Measurements from ENCODE around the gene SETD3.

The SETD3 gene

GRCh38 chr14:99497341-99497740, 16.7 kb upstream of the SETD3 start:
- DNase-seq: no peak

GRCh38 chr14:99484106-99484505, 3.4 kb upstream of the SETD3 start:
- no peak for DNase-seq

- no peak for DNase-seq
Observed at GRCh38 chr14:99481745-99482099, 1.1 kb upstream of the SETD3 start.

- DNase-seq: peak; percentile 100
Observed at GRCh38 chr14:99480917-99481744, 472 bp upstream of the SETD3 start, which contains the start of gene CCNK. Gene CCNK, plus strand, starts transcription at chr14:99481409. Its CDS starts 11,269 bp downstream, at chr14:99492678.

- DNase-seq: no peak
Observed at GRCh38 chr14:99479160-99479905, 1.3 kb downstream of the SETD3 start.

GRCh38 chr14:99478128-99478527, 2.5 kb downstream of the SETD3 start:
- no peak for DNase-seq

GRCh38 chr14:99476864-99477263, 3.8 kb downstream of the SETD3 start:
- no peak for DNase-seq

- DNase-seq: no peak
Observed at GRCh38 chr14:99475660-99476059, 5.0 kb downstream of the SETD3 start.

GRCh38 chr14:99475179-99475578, 5.5 kb downstream of the SETD3 start:
- no peak for DNase-seq

GRCh38 chr14:99473458-99473857, 7.2 kb downstream of the SETD3 start:
- no peak for DNase-seq

GRCh38 chr14:99472937-99473336, 7.7 kb downstream of the SETD3 start:
- no peak for DNase-seq

- no peak for DNase-seq
Observed at GRCh38 chr14:99471731-99472130, 8.9 kb downstream of the SETD3 start.

- DNase-seq: no peak
Observed at GRCh38 chr14:99468836-99469592, 11.6 kb downstream of the SETD3 start.

- DNase-seq: no peak
Observed at GRCh38 chr14:99468081-99468480, 12.6 kb downstream of the SETD3 start.

GRCh38 chr14:99467336-99468078, 13.2 kb downstream of the SETD3 start:
- DNase-seq: no peak

- no peak for DNase-seq
Observed at GRCh38 chr14:99466758-99467157, 13.9 kb downstream of the SETD3 start.

- DNase-seq: no peak
Observed at GRCh38 chr14:99465288-99465687, 15.4 kb downstream of the SETD3 start.

- DNase-seq: no peak
Observed at GRCh38 chr14:99463974-99464373, 16.7 kb downstream of the SETD3 start.

GRCh38 chr14:99462210-99462609, 18.4 kb downstream of the SETD3 start:
- DNase-seq: no peak

GRCh38 chr14:99461411-99462085, 19.1 kb downstream of the SETD3 start:
- DNase-seq: no peak

GRCh38 chr14:99460793-99461192, 19.9 kb downstream of the SETD3 start:
- no peak for DNase-seq

GRCh38 chr14:99459481-99460100, 21.1 kb downstream of the SETD3 start:
- no peak for DNase-seq
